Keratinocyte (primary cell): ENCODE results near the gene KRT77.

ENCODE experiments used
- EZH2 ChIP-seq: IDR thresholded peaks from one replicate; pipeline ENCODE4 v1.6.1; 2012; ENCODE audit warnings: inconsistent platforms, mild to moderate bottlenecking, low read length, moderate library complexity
- TF ChIP-seq, protein P1 (sequence below), 3 experiments: IDR thresholded peaks in 1 of 3; conservative IDR thresholded peaks in 1 of 3; optimal IDR thresholded peaks in 1 of 3; 2 replicates in 2 of 3; 3 replicates in 1 of 3; pipeline versions ENCODE3 to v1.5.1; 2011; ENCODE audit warnings: low read length in 3 of 3, mild to moderate bottlenecking in 3 of 3, moderate library complexity in 2 of 3, control low read depth in 1 of 3, inconsistent platforms in 1 of 3; ENCODE audit not compliant: insufficient read depth in 2 of 3; ENCODE audit errors: extremely low read depth in 1 of 3

DNA sequence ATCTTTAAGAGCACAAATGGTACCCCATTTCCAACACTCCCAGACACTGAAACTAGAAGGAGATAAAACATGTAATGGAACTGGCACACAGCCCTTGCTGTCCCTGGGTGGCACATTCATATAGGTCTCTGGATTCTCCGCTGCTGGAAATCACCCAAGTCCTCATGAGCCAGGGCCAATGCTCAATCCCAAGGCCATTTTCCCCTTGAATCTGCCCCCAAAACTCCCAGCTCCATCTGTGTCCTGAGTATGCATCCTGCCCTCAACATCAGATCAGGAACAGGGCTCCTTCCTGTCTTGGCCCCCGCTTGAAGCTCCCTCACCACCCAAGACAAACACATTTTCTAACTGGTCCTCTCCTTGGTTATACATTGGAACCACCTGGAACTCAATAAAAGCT lies 49.2 kb upstream of the KRT77 start:
- TF ChIP-seq, protein P1, sequence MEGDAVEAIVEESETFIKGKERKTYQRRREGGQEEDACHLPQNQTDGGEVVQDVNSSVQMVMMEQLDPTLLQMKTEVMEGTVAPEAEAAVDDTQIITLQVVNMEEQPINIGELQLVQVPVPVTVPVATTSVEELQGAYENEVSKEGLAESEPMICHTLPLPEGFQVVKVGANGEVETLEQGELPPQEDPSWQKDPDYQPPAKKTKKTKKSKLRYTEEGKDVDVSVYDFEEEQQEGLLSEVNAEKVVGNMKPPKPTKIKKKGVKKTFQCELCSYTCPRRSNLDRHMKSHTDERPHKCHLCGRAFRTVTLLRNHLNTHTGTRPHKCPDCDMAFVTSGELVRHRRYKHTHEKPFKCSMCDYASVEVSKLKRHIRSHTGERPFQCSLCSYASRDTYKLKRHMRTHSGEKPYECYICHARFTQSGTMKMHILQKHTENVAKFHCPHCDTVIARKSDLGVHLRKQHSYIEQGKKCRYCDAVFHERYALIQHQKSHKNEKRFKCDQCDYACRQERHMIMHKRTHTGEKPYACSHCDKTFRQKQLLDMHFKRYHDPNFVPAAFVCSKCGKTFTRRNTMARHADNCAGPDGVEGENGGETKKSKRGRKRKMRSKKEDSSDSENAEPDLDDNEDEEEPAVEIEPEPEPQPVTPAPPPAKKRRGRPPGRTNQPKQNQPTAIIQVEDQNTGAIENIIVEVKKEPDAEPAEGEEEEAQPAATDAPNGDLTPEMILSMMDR (optimal IDR thresholded peaks at IDR 0.05 in 1 of 3, IDR thresholded peaks at IDR 0.05 in 1 of 3, conservative IDR thresholded peaks at IDR 0.05 in 1 of 3; ENCODE audit: extremely low read depth in 1 of 3, insufficient read depth in 2 of 3, low read length in 3 of 3): no peak
- TF ChIP-seq EZH2: no peak
